Liver (tissue), 9 donors: ENCODE measurements around the gene MATN4. TPM values are rescaled to one million over a fixed set of nuclear protein-coding genes. Genes with fewer than 3 reads are reported as not detected.

Experiments
- DNase-seq: peaks from one replicate; pipeline ENCODE4 v3.0.0-alpha.2; 2017; ENCODE audit warnings: low spot score
- H3K27ac ChIP-seq, 2 donors: one replicate each; pipeline ENCODE4 v1.7.0; 2013; ENCODE audit warnings: inconsistent platforms in 2 of 2, low read length in 2 of 2, control low read depth in 1 of 2, low read depth in 1 of 2, mild to moderate bottlenecking in 1 of 2
- H3K27me3 ChIP-seq, 4 donors: one replicate each; pipeline versions ENCODE4 v1.6.1 to v1.7.0; 2013; ENCODE audit warnings: low read length in 3 of 4, inconsistent platforms in 1 of 4, mild to moderate bottlenecking in 1 of 4, moderate library complexity in 1 of 4; ENCODE audit not compliant: control insufficient read depth in 4 of 4, insufficient read depth in 4 of 4
- H3K36me3 ChIP-seq, 4 donors: one replicate each; pipeline versions ENCODE4 v1.6.1 to v1.7.0; 2013; ENCODE audit warnings: low read length in 3 of 4, mild to moderate bottlenecking in 3 of 4, low read depth in 1 of 4, moderate library complexity in 1 of 4; ENCODE audit not compliant: control insufficient read depth in 4 of 4, insufficient read depth in 3 of 4
- H3K4me1 ChIP-seq, 4 donors: one replicate each; pipeline versions ENCODE4 v1.6.1 to v1.7.0; 2013; ENCODE audit warnings: low read length in 3 of 4, mild to moderate bottlenecking in 3 of 4, moderate library complexity in 1 of 4; ENCODE audit not compliant: control insufficient read depth in 4 of 4, insufficient read depth in 4 of 4
- H3K4me3 ChIP-seq, 3 donors: one replicate each; pipeline versions ENCODE4 v1.6.1 to v1.7.0; 2013; ENCODE audit warnings: low read length in 3 of 3, control low read depth in 1 of 3, low read depth in 1 of 3, mild to moderate bottlenecking in 1 of 3
- H3K9ac ChIP-seq, 2 donors: one replicate each; pipeline ENCODE4 v1.7.0; 2013; ENCODE audit warnings: low read length in 2 of 2, mild to moderate bottlenecking in 2 of 2, moderate library complexity in 2 of 2, control low read depth in 1 of 2, low read depth in 1 of 2
- H3K9me3 ChIP-seq, 4 donors: one replicate each; pipeline versions ENCODE4 v1.6.1 to v1.7.0; 2013; ENCODE audit warnings: low read length in 3 of 4; ENCODE audit not compliant: control insufficient read depth in 4 of 4
- ATF3 ChIP-seq: IDR thresholded peaks from 2 replicates; pipeline ENCODE4 v1.6.1; 2016; ENCODE audit warnings: antibody characterized with exemption
- CTCF ChIP-seq: fragments of 150-350 bp; IDR thresholded peaks from 2 replicates; pipeline ENCODE4 v1.5.1; 2017; ENCODE audit warnings: improper control_type of control experiment, low read depth, low read length; ENCODE audit not compliant: missing input control
- EGR1 ChIP-seq, 2 donors: IDR thresholded peaks; 2 replicates each; pipeline ENCODE4 v1.6.1; 2016 to 2018; ENCODE audit warnings: antibody characterized with exemption in 2 of 2, low read depth in 2 of 2
- FOXA1 ChIP-seq: IDR thresholded peaks from 2 replicates; pipeline ENCODE4 v1.6.1; 2016; ENCODE audit warnings: antibody characterized with exemption
- FOXA2 ChIP-seq: IDR thresholded peaks from 2 replicates; pipeline ENCODE4 v1.6.1; 2016; ENCODE audit warnings: antibody characterized with exemption
- GABPA ChIP-seq, 2 donors: IDR thresholded peaks in 1 of 2; conservative IDR thresholded peaks in 1 of 2; 2 replicates each; pipeline ENCODE4 v1.6.1; 2016; ENCODE audit warnings: antibody characterized with exemption in 2 of 2, mild to moderate bottlenecking in 1 of 2, moderate library complexity in 1 of 2
- HNF4A ChIP-seq, 2 donors: conservative IDR thresholded peaks; 2 replicates each; pipeline ENCODE4 v1.6.1; 2016; ENCODE audit warnings: antibody characterized with exemption in 2 of 2, mild to moderate bottlenecking in 2 of 2
- HNF4G ChIP-seq: IDR thresholded peaks from 2 replicates; pipeline ENCODE4 v1.6.1; 2016; ENCODE audit warnings: antibody characterized with exemption
- JUND ChIP-seq, 2 donors: IDR thresholded peaks; 2 replicates each; pipeline ENCODE4 v1.6.1; 2016; ENCODE audit warnings: antibody characterized with exemption in 2 of 2
- MAX ChIP-seq: IDR thresholded peaks from 2 replicates; pipeline ENCODE4 v1.6.1; 2016; ENCODE audit warnings: antibody characterized with exemption
- NR2F2 ChIP-seq: IDR thresholded peaks from 2 replicates; pipeline ENCODE4 v1.6.1; 2016; ENCODE audit warnings: antibody characterized with exemption
- RAD21 ChIP-seq, 2 donors: IDR thresholded peaks; 2 replicates each; pipeline ENCODE4 v1.6.1; 2016; ENCODE audit warnings: antibody characterized with exemption in 2 of 2, mild to moderate bottlenecking in 2 of 2
- RXRA ChIP-seq, 2 donors: IDR thresholded peaks; 2 replicates each; pipeline ENCODE4 v1.6.1; 2017 to 2018; ENCODE audit warnings: antibody characterized with exemption in 2 of 2, mild to moderate bottlenecking in 1 of 2
- SP1 ChIP-seq: IDR thresholded peaks from 2 replicates; pipeline ENCODE4 v1.6.1; 2018; ENCODE audit warnings: antibody characterized with exemption, mild to moderate bottlenecking
- TAF1 ChIP-seq: conservative IDR thresholded peaks from 2 replicates; pipeline ENCODE4 v1.6.1; 2016; ENCODE audit warnings: antibody characterized with exemption, mild to moderate bottlenecking
- YY1 ChIP-seq: IDR thresholded peaks from 2 replicates; pipeline ENCODE4 v1.6.1; 2016; ENCODE audit warnings: antibody characterized with exemption, mild to moderate bottlenecking
- ZBTB33 ChIP-seq: IDR thresholded peaks from 2 replicates; pipeline ENCODE4 v1.6.1; 2016; ENCODE audit warnings: antibody characterized with exemption
- WGBS: extraction: QIAGEN DNeasy Blood & Tissue Kit; methylation state at CpG from one replicate; pipeline ENCODE4 v1.1.7; 2013; 5-methylcytosine and 5-hydroxymethylcytosine counted together
- polyA plus RNA-seq, 2 donors: library from polyadenylated mRNA; stranded (reverse) in 1 of 2; unstranded in 1 of 2; fragments of 200-250 nt in 1 of 2; fragments of >200 nt in 1 of 2; fragmentation: Nextera tagmentation in 1 of 2; extraction: Ambion mirVana in 1 of 2; gene quantifications; one replicate each; pipeline versions ENCODE4 v1.2.1 to v1.2.3, GENCODE V29; 2013 to 2015
- total RNA-seq, 2 donors: library from RNA; depleted of rRNA; stranded (reverse); fragments of >200 nt; gene quantifications; one replicate each; pipeline ENCODE4 v1.2.3, GENCODE V29; 2014
- TF ChIP-seq, protein P1 (sequence below): IDR thresholded peaks from 2 replicates; pipeline ENCODE4 v1.6.1; 2016; ENCODE audit warnings: antibody characterized with exemption, mild to moderate bottlenecking
- donor health status: healthy.
- donor health status: healthy.
- donor health status: healthy.
- donor health status: healthy.
- donor health status: healthy.

The MATN4 gene
- total and polyA plus RNA-seq, 4 donors = 0.05 TPM; not detected in 3

DNA sequence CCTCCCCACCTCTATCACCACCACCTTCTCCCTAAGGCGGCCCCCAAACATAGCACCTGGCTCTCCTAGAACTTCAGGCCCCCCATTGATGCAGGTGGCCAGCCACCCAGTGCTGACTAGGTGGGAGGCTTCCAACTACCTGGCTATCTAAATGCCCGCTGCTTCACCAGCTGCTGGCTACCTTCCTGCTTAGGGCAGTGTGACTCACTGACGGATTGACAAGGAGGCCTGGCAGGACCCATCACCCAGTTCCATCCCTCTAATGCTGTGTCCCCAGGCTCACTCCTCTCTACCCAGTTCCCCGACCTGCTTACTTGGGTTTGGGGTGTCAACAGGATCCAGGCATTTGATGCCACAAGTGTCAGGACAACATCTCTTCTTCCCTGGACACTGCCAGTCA lies 54.8 kb downstream of the MATN4 start:
- H3K9ac ChIP-seq = no peak overlapping the region
- no peaks in the 10 kb centered on the region for H3K27me3 ChIP-seq
- H3K9me3 ChIP-seq = no peaks in the 10 kb centered on the region
- no peaks in the 10 kb centered on the region for H3K36me3 ChIP-seq
- H3K4me1 ChIP-seq = peaks cover 5 to 49% (median 32%) of the 10 kb centered on the region in 4 donors
- no peak overlapping the region for H3K4me3 ChIP-seq
- no peak overlapping the region for H3K27ac ChIP-seq
- no peak for DNase-seq
- WGBS = 90% methylated on average over 4 of the region's 4 CpGs
- TF ChIP-seq TAF1 = no peak
- TF ChIP-seq ATF3 = no peak
- TF ChIP-seq GABPA (IDR thresholded peaks at IDR 0.05 in 1 of 2, conservative IDR thresholded peaks at IDR 0.05 in 1 of 2) = no peak
- TF ChIP-seq NR2F2 = no peak
- TF ChIP-seq HNF4G = no peak
- no peak for TF ChIP-seq HNF4A (conservative IDR thresholded peaks at IDR 0.05)
- TF ChIP-seq EGR1 (IDR thresholded peaks at IDR 0.05; ENCODE audit: low read depth in 2 of 2) = no peak
- no peak for TF ChIP-seq MAX
- TF ChIP-seq CTCF = no peak
- TF ChIP-seq YY1 = no peak
- TF ChIP-seq, protein P1, sequence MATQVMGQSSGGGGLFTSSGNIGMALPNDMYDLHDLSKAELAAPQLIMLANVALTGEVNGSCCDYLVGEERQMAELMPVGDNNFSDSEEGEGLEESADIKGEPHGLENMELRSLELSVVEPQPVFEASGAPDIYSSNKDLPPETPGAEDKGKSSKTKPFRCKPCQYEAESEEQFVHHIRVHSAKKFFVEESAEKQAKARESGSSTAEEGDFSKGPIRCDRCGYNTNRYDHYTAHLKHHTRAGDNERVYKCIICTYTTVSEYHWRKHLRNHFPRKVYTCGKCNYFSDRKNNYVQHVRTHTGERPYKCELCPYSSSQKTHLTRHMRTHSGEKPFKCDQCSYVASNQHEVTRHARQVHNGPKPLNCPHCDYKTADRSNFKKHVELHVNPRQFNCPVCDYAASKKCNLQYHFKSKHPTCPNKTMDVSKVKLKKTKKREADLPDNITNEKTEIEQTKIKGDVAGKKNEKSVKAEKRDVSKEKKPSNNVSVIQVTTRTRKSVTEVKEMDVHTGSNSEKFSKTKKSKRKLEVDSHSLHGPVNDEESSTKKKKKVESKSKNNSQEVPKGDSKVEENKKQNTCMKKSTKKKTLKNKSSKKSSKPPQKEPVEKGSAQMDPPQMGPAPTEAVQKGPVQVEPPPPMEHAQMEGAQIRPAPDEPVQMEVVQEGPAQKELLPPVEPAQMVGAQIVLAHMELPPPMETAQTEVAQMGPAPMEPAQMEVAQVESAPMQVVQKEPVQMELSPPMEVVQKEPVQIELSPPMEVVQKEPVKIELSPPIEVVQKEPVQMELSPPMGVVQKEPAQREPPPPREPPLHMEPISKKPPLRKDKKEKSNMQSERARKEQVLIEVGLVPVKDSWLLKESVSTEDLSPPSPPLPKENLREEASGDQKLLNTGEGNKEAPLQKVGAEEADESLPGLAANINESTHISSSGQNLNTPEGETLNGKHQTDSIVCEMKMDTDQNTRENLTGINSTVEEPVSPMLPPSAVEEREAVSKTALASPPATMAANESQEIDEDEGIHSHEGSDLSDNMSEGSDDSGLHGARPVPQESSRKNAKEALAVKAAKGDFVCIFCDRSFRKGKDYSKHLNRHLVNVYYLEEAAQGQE = no peak
- TF ChIP-seq RAD21 (IDR thresholded peaks at IDR 0.05) = no peak
- no peak for TF ChIP-seq RXRA (IDR thresholded peaks at IDR 0.05)
- TF ChIP-seq SP1 = no peak
- TF ChIP-seq FOXA2 = no peak
- TF ChIP-seq FOXA1 = no peak
- no peak for TF ChIP-seq JUND (IDR thresholded peaks at IDR 0.05)
- TF ChIP-seq ZBTB33 = no peak
